Stimulated activated CD4-positive, alpha-beta T cell treated with anti-CD3 and anti-CD28 coated beads, Interleukin-1b, Interleukin-23, amount 100 ng/mL, for 1 hour (primary cell): ENCODE data around the gene UTP25.
"Not testable (repeated sequence)": the region's sequence is repeated elsewhere in the genome, so short reads cannot be mapped to it uniquely, and the experiment has no call there.

ENCODE experiments used
- DNase-seq, 2 donors: peaks; one replicate each; pipeline ENCODE4 v3.0.0-alpha.2; 2020; ENCODE audit warnings: low read depth in 2 of 2

Gene UTP25

GRCh38 chr1:209827384-209828262 lies at the start of gene UTP25:
Gene UTP25 (plus strand): TSS chr1:209827972. CDS start chr1:209828064, 92 bp downstream.
- peak; percentile 74 to 82 for DNase-seq

GRCh38 chr1:209778102-209778501 lies 49.7 kb upstream of the UTP25 start:
- DNase-seq: no peak

GRCh38 chr1:209780268-209780667 lies 47.5 kb upstream of the UTP25 start:
- no peak for DNase-seq

GRCh38 chr1:209783386-209783785 lies 44.4 kb upstream of the UTP25 start:
- DNase-seq: no peak

- peak; percentile 97 to 98 for DNase-seq
Measured at GRCh38 chr1:209784265-209785169, 43.3 kb upstream of the UTP25 start, which contains the start of gene C1orf74. Gene C1orf74 (minus strand): TSS chr1:209784559. CDS start chr1:209783634, 925 bp downstream.

- no peak for DNase-seq
Measured at GRCh38 chr1:209785592-209785991, 42.2 kb upstream of the UTP25 start.

GRCh38 chr1:209786146-209786545 lies 41.6 kb upstream of the UTP25 start:
- no peak for DNase-seq

GRCh38 chr1:209787551-209787950 lies 40.2 kb upstream of the UTP25 start:
- no peak for DNase-seq

- no peak for DNase-seq
Measured at GRCh38 chr1:209789245-209789644, 38.5 kb upstream of the UTP25 start.

- DNase-seq: no peak
Measured at GRCh38 chr1:209790286-209791193, 37.2 kb upstream of the UTP25 start.

GRCh38 chr1:209791920-209792319 lies 35.9 kb upstream of the UTP25 start:
- DNase-seq: no peak

- DNase-seq: not testable (repeated sequence)
Measured at GRCh38 chr1:209793711-209794110, 34.1 kb upstream of the UTP25 start.

GRCh38 chr1:209797978-209798639 lies 29.7 kb upstream of the UTP25 start:
- no peak for DNase-seq

GRCh38 chr1:209800984-209801834 lies 26.6 kb upstream of the UTP25 start:
- DNase-seq: no peak

- no peak for DNase-seq
Measured at GRCh38 chr1:209802117-209802779, 25.5 kb upstream of the UTP25 start.

GRCh38 chr1:209802780-209803152 lies 25.0 kb upstream of the UTP25 start:
- DNase-seq: no peak

GRCh38 chr1:209803568-209803967 lies 24.2 kb upstream of the UTP25 start:
- no peak for DNase-seq

- DNase-seq: no peak
Measured at GRCh38 chr1:209805341-209805781, 22.4 kb upstream of the UTP25 start.
